ENCODE results near the gene LRP1. TPM values are rescaled to one million over a fixed set of nuclear protein-coding genes. Genes with fewer than 3 reads are reported as not detected.

Gene LRP1
- total and polyA plus RNA-seq, 4 donors = 87.5 to 375 (median 139) TPM

GRCh38 chr12:57165741-57166140 is 37.5 kb downstream of the LRP1 start (continued):
- TF ChIP-seq ZBTB33 (IDR thresholded peaks at IDR 0.05) = no peak

- TF ChIP-seq CTCF (IDR thresholded peaks at IDR 0.05; ENCODE audit: low read depth, low read length, missing input control) (no peak), TAF1 (conservative IDR thresholded peaks at IDR 0.05) (no peak), MAX (IDR thresholded peaks at IDR 0.05) (no peak), NR2F2 (IDR thresholded peaks at IDR 0.05) (no peak), JUND (IDR thresholded peaks at IDR 0.05) (no peak), ZBTB33 (IDR thresholded peaks at IDR 0.05) (no peak), ATF3 (IDR thresholded peaks at IDR 0.05) (no peak), FOXA2 (IDR thresholded peaks at IDR 0.05) (no peak)
- WGBS = 74% methylated on average over 10 of the region's 10 CpGs
- peaks cover 36 to 87% (median 65%) of the 10 kb centered on the region in 4 donors for H3K36me3 ChIP-seq (ENCODE audit: control insufficient read depth in 4 of 4, insufficient read depth in 3 of 4, low read depth in 1 of 4, low read length in 3 of 4)
- H3K27ac ChIP-seq (ENCODE audit: low read depth in 1 of 2, low read length in 2 of 2) = no peak overlapping the region
- H3K9ac ChIP-seq (ENCODE audit: low read depth in 1 of 2, low read length in 2 of 2) = no peak overlapping the region
- no peak overlapping the region for H3K4me3 ChIP-seq (ENCODE audit: low read depth in 1 of 3, low read length in 3 of 3)
- no peaks in the 10 kb centered on the region for H3K27me3 ChIP-seq (ENCODE audit: control insufficient read depth in 4 of 4, insufficient read depth in 4 of 4, low read length in 3 of 4)
- H3K4me1 ChIP-seq (ENCODE audit: control insufficient read depth in 4 of 4, insufficient read depth in 4 of 4, low read length in 3 of 4) = no peaks in the 10 kb centered on the region
- DNase-seq (ENCODE audit: low spot score) = no peak
- H3K9me3 ChIP-seq (ENCODE audit: control insufficient read depth in 4 of 4, low read length in 3 of 4) = no peaks in the 10 kb centered on the region
Measured at GRCh38 chr12:57166971-57167371, 38.7 kb downstream of the LRP1 start.

GRCh38 chr12:57168058-57168457 is 39.8 kb downstream of the LRP1 start:
- TF ChIP-seq JUND (IDR thresholded peaks at IDR 0.05) = no peak
- no peak for TF ChIP-seq NR2F2 (IDR thresholded peaks at IDR 0.05)
- WGBS = 91% methylated on average over 10 of the region's 10 CpGs
- Histone ChIP-seq H3K9ac (ENCODE audit: low read depth in 1 of 2, low read length in 2 of 2) (no peak overlapping the region), H3K36me3 (ENCODE audit: control insufficient read depth in 4 of 4, insufficient read depth in 3 of 4, low read depth in 1 of 4, low read length in 3 of 4) (peaks cover 31 to 84% (median 55%) of the 10 kb centered on the region in 4 donors), H3K27ac (ENCODE audit: low read depth in 1 of 2, low read length in 2 of 2) (no peak overlapping the region), H3K9me3 (ENCODE audit: control insufficient read depth in 4 of 4, low read length in 3 of 4) (no peaks in the 10 kb centered on the region), H3K4me1 (ENCODE audit: control insufficient read depth in 4 of 4, insufficient read depth in 4 of 4, low read length in 3 of 4) (no peaks in the 10 kb centered on the region), H3K4me3 (ENCODE audit: low read depth in 1 of 3, low read length in 3 of 3) (no peak overlapping the region), H3K27me3 (ENCODE audit: control insufficient read depth in 4 of 4, insufficient read depth in 4 of 4, low read length in 3 of 4) (no peaks in the 10 kb centered on the region)
- no peak for DNase-seq (ENCODE audit: low spot score)
